ENCODE data around the gene DGKZ.

DNA sequence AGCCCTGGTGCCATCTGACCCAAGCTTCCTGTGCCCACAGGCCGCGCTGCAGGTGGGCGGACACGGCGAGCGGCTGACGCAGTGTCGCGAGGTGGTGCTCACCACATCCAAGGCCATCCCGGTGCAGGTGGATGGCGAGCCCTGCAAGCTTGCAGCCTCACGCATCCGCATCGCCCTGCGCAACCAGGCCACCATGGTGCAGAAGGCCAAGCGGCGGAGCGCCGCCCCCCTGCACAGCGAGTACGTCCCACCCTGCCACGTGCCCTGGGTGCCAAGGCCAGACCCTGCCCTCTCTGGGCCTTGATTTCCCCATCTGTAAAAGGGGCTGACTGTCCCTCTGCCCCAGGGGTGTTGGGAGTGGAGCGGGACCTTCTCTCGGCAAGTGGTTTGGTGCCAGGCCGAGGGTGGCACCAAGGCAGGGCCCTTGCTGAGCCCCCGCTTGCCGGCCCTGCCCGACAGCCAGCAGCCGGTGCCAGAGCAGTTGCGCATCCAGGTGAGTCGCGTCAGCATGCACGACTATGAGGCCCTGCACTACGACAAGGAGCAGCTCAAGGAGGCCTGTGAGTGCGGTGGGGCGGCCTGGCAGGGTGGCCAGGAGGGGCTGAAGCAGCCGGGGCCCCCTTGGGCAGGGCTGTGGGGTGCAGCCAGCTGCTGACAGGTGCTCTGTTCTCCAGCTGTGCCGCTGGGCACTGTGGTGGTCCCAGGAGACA lies 28.3 kb downstream of the DGKZ start:
- TF ChIP-seq, protein P1, sequence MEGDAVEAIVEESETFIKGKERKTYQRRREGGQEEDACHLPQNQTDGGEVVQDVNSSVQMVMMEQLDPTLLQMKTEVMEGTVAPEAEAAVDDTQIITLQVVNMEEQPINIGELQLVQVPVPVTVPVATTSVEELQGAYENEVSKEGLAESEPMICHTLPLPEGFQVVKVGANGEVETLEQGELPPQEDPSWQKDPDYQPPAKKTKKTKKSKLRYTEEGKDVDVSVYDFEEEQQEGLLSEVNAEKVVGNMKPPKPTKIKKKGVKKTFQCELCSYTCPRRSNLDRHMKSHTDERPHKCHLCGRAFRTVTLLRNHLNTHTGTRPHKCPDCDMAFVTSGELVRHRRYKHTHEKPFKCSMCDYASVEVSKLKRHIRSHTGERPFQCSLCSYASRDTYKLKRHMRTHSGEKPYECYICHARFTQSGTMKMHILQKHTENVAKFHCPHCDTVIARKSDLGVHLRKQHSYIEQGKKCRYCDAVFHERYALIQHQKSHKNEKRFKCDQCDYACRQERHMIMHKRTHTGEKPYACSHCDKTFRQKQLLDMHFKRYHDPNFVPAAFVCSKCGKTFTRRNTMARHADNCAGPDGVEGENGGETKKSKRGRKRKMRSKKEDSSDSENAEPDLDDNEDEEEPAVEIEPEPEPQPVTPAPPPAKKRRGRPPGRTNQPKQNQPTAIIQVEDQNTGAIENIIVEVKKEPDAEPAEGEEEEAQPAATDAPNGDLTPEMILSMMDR (IDR thresholded peaks at IDR 0.05; ENCODE audit: low read depth, low read length, missing input control) = no peak
- TF ChIP-seq, protein P2, sequence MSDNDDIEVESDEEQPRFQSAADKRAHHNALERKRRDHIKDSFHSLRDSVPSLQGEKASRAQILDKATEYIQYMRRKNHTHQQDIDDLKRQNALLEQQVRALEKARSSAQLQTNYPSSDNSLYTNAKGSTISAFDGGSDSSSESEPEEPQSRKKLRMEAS (IDR thresholded peaks at IDR 0.05) = no peak
- no peak for TF ChIP-seq JUND (IDR thresholded peaks at IDR 0.05)
- TF ChIP-seq, protein P3, sequence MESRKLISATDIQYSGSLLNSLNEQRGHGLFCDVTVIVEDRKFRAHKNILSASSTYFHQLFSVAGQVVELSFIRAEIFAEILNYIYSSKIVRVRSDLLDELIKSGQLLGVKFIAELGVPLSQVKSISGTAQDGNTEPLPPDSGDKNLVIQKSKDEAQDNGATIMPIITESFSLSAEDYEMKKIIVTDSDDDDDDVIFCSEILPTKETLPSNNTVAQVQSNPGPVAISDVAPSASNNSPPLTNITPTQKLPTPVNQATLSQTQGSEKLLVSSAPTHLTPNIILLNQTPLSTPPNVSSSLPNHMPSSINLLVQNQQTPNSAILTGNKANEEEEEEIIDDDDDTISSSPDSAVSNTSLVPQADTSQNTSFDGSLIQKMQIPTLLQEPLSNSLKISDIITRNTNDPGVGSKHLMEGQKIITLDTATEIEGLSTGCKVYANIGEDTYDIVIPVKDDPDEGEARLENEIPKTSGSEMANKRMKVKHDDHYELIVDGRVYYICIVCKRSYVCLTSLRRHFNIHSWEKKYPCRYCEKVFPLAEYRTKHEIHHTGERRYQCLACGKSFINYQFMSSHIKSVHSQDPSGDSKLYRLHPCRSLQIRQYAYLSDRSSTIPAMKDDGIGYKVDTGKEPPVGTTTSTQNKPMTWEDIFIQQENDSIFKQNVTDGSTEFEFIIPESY (IDR thresholded peaks at IDR 0.05) = no peak
- TF ChIP-seq GABPA (IDR thresholded peaks at IDR 0.05 in 1 of 2, conservative IDR thresholded peaks at IDR 0.05 in 1 of 2) = no peak
- TF ChIP-seq, protein P4, sequence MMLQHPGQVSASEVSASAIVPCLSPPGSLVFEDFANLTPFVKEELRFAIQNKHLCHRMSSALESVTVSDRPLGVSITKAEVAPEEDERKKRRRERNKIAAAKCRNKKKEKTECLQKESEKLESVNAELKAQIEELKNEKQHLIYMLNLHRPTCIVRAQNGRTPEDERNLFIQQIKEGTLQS (IDR thresholded peaks at IDR 0.05) = no peak
- TF ChIP-seq, protein P5, sequence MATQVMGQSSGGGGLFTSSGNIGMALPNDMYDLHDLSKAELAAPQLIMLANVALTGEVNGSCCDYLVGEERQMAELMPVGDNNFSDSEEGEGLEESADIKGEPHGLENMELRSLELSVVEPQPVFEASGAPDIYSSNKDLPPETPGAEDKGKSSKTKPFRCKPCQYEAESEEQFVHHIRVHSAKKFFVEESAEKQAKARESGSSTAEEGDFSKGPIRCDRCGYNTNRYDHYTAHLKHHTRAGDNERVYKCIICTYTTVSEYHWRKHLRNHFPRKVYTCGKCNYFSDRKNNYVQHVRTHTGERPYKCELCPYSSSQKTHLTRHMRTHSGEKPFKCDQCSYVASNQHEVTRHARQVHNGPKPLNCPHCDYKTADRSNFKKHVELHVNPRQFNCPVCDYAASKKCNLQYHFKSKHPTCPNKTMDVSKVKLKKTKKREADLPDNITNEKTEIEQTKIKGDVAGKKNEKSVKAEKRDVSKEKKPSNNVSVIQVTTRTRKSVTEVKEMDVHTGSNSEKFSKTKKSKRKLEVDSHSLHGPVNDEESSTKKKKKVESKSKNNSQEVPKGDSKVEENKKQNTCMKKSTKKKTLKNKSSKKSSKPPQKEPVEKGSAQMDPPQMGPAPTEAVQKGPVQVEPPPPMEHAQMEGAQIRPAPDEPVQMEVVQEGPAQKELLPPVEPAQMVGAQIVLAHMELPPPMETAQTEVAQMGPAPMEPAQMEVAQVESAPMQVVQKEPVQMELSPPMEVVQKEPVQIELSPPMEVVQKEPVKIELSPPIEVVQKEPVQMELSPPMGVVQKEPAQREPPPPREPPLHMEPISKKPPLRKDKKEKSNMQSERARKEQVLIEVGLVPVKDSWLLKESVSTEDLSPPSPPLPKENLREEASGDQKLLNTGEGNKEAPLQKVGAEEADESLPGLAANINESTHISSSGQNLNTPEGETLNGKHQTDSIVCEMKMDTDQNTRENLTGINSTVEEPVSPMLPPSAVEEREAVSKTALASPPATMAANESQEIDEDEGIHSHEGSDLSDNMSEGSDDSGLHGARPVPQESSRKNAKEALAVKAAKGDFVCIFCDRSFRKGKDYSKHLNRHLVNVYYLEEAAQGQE (IDR thresholded peaks at IDR 0.05) = no peak
- no peak for TF ChIP-seq TAF1 (conservative IDR thresholded peaks at IDR 0.05)
- no peak for TF ChIP-seq YY1 (IDR thresholded peaks at IDR 0.05)
- no peak for TF ChIP-seq SP1 (IDR thresholded peaks at IDR 0.05)
- no peak for TF ChIP-seq FOXA2 (IDR thresholded peaks at IDR 0.05)

All from liver (tissue), 3 donors.